ENCODE results near the gene PF4V1.

Gene PF4V1

GRCh38 chr4:73892966-73893365 is 39.9 kb downstream of the PF4V1 start:
- no peak for TF ChIP-seq POLR2AphosphoS5 (IDR thresholded peaks at IDR 0.05; ENCODE audit: low read depth, low read length)
- TF ChIP-seq TAF1 (IDR thresholded peaks at IDR 0.05; ENCODE audit: borderline replicate concordance, insufficient read depth, low read length): no peak
- TF ChIP-seq SIN3A (IDR thresholded peaks at IDR 0.05; ENCODE audit: borderline replicate concordance, insufficient read depth, low read length): no peak
- TF ChIP-seq FOXP2 (optimal IDR thresholded peaks at IDR 0.05; ENCODE audit: borderline replicate concordance, extremely low read depth, extremely low read length, insufficient read depth): no peak
- TF ChIP-seq REST (IDR thresholded peaks at IDR 0.05; ENCODE audit: insufficient read depth in 1 of 2, low read depth in 2 of 2, low read length in 2 of 2): no peak

GRCh38 chr4:73894001-73894400 is 40.9 kb downstream of the PF4V1 start:
- TF ChIP-seq REST (IDR thresholded peaks at IDR 0.05; ENCODE audit: insufficient read depth in 1 of 2, low read depth in 2 of 2, low read length in 2 of 2): no peak
- no peak for TF ChIP-seq TAF1 (IDR thresholded peaks at IDR 0.05; ENCODE audit: borderline replicate concordance, insufficient read depth, low read length)
- no peak for TF ChIP-seq SIN3A (IDR thresholded peaks at IDR 0.05; ENCODE audit: borderline replicate concordance, insufficient read depth, low read length)
- TF ChIP-seq POLR2AphosphoS5 (IDR thresholded peaks at IDR 0.05; ENCODE audit: low read depth, low read length): no peak
- TF ChIP-seq FOXP2 (optimal IDR thresholded peaks at IDR 0.05; ENCODE audit: borderline replicate concordance, extremely low read depth, extremely low read length, insufficient read depth): no peak

GRCh38 chr4:73895201-73896175 is 42.4 kb downstream of the PF4V1 start:
- TF ChIP-seq FOXP2 (optimal IDR thresholded peaks at IDR 0.05; ENCODE audit: borderline replicate concordance, extremely low read depth, extremely low read length, insufficient read depth) (no peak), REST (IDR thresholded peaks at IDR 0.05; ENCODE audit: insufficient read depth in 1 of 2, low read depth in 2 of 2, low read length in 2 of 2) (no peak), POLR2AphosphoS5 (IDR thresholded peaks at IDR 0.05; ENCODE audit: low read depth, low read length) (no peak), TAF1 (IDR thresholded peaks at IDR 0.05; ENCODE audit: borderline replicate concordance, insufficient read depth, low read length) (no peak), SIN3A (IDR thresholded peaks at IDR 0.05; ENCODE audit: borderline replicate concordance, insufficient read depth, low read length) (no peak)

GRCh38 chr4:73896416-73896815 is 43.3 kb downstream of the PF4V1 start:
- no peak for TF ChIP-seq REST (IDR thresholded peaks at IDR 0.05; ENCODE audit: insufficient read depth in 1 of 2, low read depth in 2 of 2, low read length in 2 of 2)
- no peak for TF ChIP-seq TAF1 (IDR thresholded peaks at IDR 0.05; ENCODE audit: borderline replicate concordance, insufficient read depth, low read length)
- no peak for TF ChIP-seq SIN3A (IDR thresholded peaks at IDR 0.05; ENCODE audit: borderline replicate concordance, insufficient read depth, low read length)
- TF ChIP-seq POLR2AphosphoS5 (IDR thresholded peaks at IDR 0.05; ENCODE audit: low read depth, low read length): no peak
- no peak for TF ChIP-seq FOXP2 (optimal IDR thresholded peaks at IDR 0.05; ENCODE audit: borderline replicate concordance, extremely low read depth, extremely low read length, insufficient read depth)

Data from PFSK-1 (cell line).